Lung microvascular endothelial cell (primary cell): ENCODE data around the gene COL4A1. TPM values are rescaled to one million over a fixed set of nuclear protein-coding genes. Genes with fewer than 3 reads are reported as not detected.
"Not testable (repeated sequence)": the region's sequence is repeated elsewhere in the genome, so short reads cannot be mapped to it uniquely, and the experiment has no call there.

ENCODE experiments used
- DNase-seq, 2 donors: peaks; one replicate each; pipeline versions ENCODE4 v3.0.0 to v3.0.0-alpha.2; 2010; ENCODE audit warnings: low read depth in 2 of 2
- total RNA-seq: library from RNA; depleted of rRNA; stranded (reverse); fragments of >200 nt; gene quantifications from 2 replicates; pipeline ENCODE4 v1.2.1, GENCODE V29; 2014

The COL4A1 gene
- total RNA-seq, 1 donor from 2014 or later: 836 TPM

- DNase-seq: no peak
Observed at GRCh38 chr13:110324026-110324749, 17.2 kb upstream of the COL4A1 start.

GRCh38 chr13:110323172-110323891 lies 16.4 kb upstream of the COL4A1 start:
- peak in 1 of 2 donors; percentile 53 for DNase-seq

- DNase-seq: no peak
Observed at GRCh38 chr13:110322828-110323171, 15.8 kb upstream of the COL4A1 start.

- DNase-seq: peak in 1 of 2 donors; percentile 45
Observed at GRCh38 chr13:110322126-110322827, 15.3 kb upstream of the COL4A1 start.

- not testable (repeated sequence) for DNase-seq
Observed at GRCh38 chr13:110321573-110321972, 14.6 kb upstream of the COL4A1 start.

- peak in 1 of 2 donors; percentile 55 for DNase-seq
Observed at GRCh38 chr13:110320645-110321044, 13.7 kb upstream of the COL4A1 start.

GRCh38 chr13:110319774-110320509 lies 13.0 kb upstream of the COL4A1 start:
- peak; percentile 49 to 89 for DNase-seq

GRCh38 chr13:110319397-110319773 lies 12.4 kb upstream of the COL4A1 start:
- no peak for DNase-seq

GRCh38 chr13:110318920-110319319 lies 12.0 kb upstream of the COL4A1 start:
- no peak for DNase-seq

GRCh38 chr13:110317496-110318195 lies 10.7 kb upstream of the COL4A1 start:
- DNase-seq: peak in 1 of 2 donors; percentile 50

- DNase-seq: no peak
Observed at GRCh38 chr13:110317093-110317492, 10.1 kb upstream of the COL4A1 start.

- DNase-seq: no peak
Observed at GRCh38 chr13:110316196-110316595, 9.2 kb upstream of the COL4A1 start.

GRCh38 chr13:110314516-110315245 lies 7.7 kb upstream of the COL4A1 start:
- DNase-seq: no peak

GRCh38 chr13:110313733-110314132 lies 6.8 kb upstream of the COL4A1 start:
- DNase-seq: not testable (repeated sequence)

GRCh38 chr13:110313261-110313660 lies 6.3 kb upstream of the COL4A1 start:
- not testable (repeated sequence) for DNase-seq

- peak in 1 of 2 donors; percentile 55 for DNase-seq
Observed at GRCh38 chr13:110312339-110313031, 5.5 kb upstream of the COL4A1 start.

GRCh38 chr13:110311443-110312338 lies 4.7 kb upstream of the COL4A1 start:
- peak in 1 of 2 donors; percentile 41 for DNase-seq

- no peak for DNase-seq
Observed at GRCh38 chr13:110310541-110311442, 3.8 kb upstream of the COL4A1 start.
